CD4-positive, alpha-beta T cell treated with Interleukin-17A for 4 hours (primary cell): ENCODE data around the gene SRD5A3.

ENCODE experiments used
- DNase-seq: peaks from one replicate; pipeline ENCODE4 v3.0.0-alpha.2; 2020; ENCODE audit warnings: mixed read lengths

SRD5A3 gene

DNA sequence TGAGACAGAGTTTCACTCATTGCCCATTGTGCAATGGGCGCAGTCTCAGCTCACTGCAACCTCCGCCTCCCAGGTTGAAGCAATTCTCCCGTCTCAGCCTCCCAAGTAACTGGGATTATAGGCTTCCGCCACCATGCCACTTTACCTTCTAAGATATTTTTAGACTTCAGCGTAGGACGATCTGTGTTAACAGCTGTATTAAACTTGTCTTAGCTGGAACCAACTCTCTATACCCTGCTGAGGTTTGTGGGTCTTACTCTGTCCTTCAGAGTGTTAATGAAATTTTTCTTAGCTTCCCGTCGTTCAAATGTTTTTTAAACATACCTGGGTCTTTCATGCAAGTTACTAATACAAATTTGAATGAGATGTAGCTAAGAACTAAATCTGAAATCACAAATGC, 64.4 kb downstream of the SRD5A3 start:
- no peak for DNase-seq

DNA sequence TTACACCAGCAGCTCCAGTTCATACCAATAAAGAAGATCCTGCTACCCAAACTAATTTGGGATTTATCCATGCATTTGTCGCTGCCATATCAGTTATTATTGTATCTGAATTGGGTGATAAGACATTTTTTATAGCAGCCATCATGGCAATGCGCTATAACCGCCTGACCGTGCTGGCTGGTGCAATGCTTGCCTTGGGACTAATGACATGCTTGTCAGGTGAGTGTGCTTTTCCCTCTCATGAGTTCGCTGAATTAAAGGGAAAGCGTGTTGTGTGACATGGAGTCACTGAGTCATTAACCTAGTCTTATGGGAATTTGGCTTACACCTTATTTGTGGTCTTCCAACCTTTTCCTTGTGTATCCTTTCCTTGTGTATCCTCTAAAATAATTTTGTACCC, 65.6 kb downstream of the SRD5A3 start:
- DNase-seq, result no peak

DNA sequence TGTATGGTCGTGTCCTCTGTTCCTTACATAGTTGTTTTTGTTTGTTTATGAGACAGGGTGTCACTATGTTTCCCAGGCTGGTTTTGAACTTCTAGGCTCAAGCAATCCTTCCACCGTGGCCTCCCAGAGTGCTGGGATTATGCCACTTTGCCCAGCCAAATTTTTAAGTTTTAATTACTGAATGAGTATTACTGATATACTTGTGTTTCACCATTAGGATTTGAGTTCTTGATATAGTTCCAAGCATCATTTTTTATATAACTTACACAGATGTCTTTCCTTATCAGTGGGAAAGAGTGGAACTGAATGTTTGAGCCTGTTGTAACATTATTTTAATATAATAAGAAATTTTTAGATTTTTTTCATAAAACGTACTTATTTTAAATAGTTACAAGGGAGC, 70.1 kb downstream of the SRD5A3 start:
- no peak for DNase-seq
